ENCODE results near the gene RAB44.

RAB44 gene

GRCh38 chr6:36739947-36740817 lies 42.6 kb downstream of the RAB44 start:
- H3K4me3 Mint-ChIP-seq: no peak overlapping the region
- ATAC-seq: no peak
- DNase-seq (ENCODE audit: low spot score in 2 of 2): no peak
- H3K9me3 Mint-ChIP-seq: no peaks in the 10 kb centered on the region
- H3K36me3 Mint-ChIP-seq: no peaks in the 10 kb centered on the region
- H3K4me1 Mint-ChIP-seq: peaks cover 8% of the 10 kb centered on the region
- peak overlapping the region; percentile 2 for H3K27ac Mint-ChIP-seq

- ATAC-seq: no peak
- H3K9me3 Mint-ChIP-seq: no peaks in the 10 kb centered on the region
- no peak overlapping the region for H3K4me3 Mint-ChIP-seq
- no peak for DNase-seq (ENCODE audit: low spot score in 2 of 2)
- H3K36me3 Mint-ChIP-seq: no peaks in the 10 kb centered on the region
- H3K4me1 Mint-ChIP-seq: peaks cover 8% of the 10 kb centered on the region
- H3K27ac Mint-ChIP-seq: peak overlapping the region; percentile 2
Measured at GRCh38 chr6:36740818-36741179, 43.2 kb downstream of the RAB44 start.

- peaks cover 8% of the 10 kb centered on the region for H3K4me1 Mint-ChIP-seq
- H3K36me3 Mint-ChIP-seq: no peaks in the 10 kb centered on the region
- H3K27ac Mint-ChIP-seq: peak overlapping the region; percentile 82
- H3K4me3 Mint-ChIP-seq: no peak overlapping the region
- no peaks in the 10 kb centered on the region for H3K9me3 Mint-ChIP-seq
- no peak for DNase-seq (ENCODE audit: low spot score in 2 of 2)
- no peak for ATAC-seq
Measured at GRCh38 chr6:36742146-36742545, 44.5 kb downstream of the RAB44 start.

- Mint-ChIP-seq H3K27ac (no peak overlapping the region), H3K36me3 (no peaks in the 10 kb centered on the region), H3K9me3 (no peaks in the 10 kb centered on the region), H3K4me1 (peaks cover 8% of the 10 kb centered on the region), H3K4me3 (no peak overlapping the region)
- ATAC-seq: no peak
- no peak for DNase-seq (ENCODE audit: low spot score in 2 of 2)
Measured at GRCh38 chr6:36743032-36743431, 45.4 kb downstream of the RAB44 start.

GRCh38 chr6:36743538-36744303 lies 46.1 kb downstream of the RAB44 start:
- Mint-ChIP-seq H3K4me1 (peaks cover 8% of the 10 kb centered on the region), H3K4me3 (no peak overlapping the region), H3K9me3 (no peaks in the 10 kb centered on the region), H3K27ac (peak overlapping the region; percentile 78), H3K36me3 (no peaks in the 10 kb centered on the region)
- DNase-seq (ENCODE audit: low spot score in 2 of 2) (no peak), ATAC-seq (no peak)

- no peaks in the 10 kb centered on the region for H3K36me3 Mint-ChIP-seq
- no peak for DNase-seq (ENCODE audit: low spot score in 2 of 2)
- no peak overlapping the region for H3K4me3 Mint-ChIP-seq
- peaks cover 8% of the 10 kb centered on the region for H3K4me1 Mint-ChIP-seq
- no peak for ATAC-seq
- H3K27ac Mint-ChIP-seq: peak overlapping the region; percentile 78
- H3K9me3 Mint-ChIP-seq: peaks cover 4% of the 10 kb centered on the region
Measured at GRCh38 chr6:36744304-36744673, 46.7 kb downstream of the RAB44 start.

GRCh38 chr6:36745283-36745682 lies 47.7 kb downstream of the RAB44 start:
- no peak overlapping the region for H3K4me3 Mint-ChIP-seq
- peaks cover 5% of the 10 kb centered on the region for H3K9me3 Mint-ChIP-seq
- H3K27ac Mint-ChIP-seq: no peak overlapping the region
- DNase-seq (ENCODE audit: low spot score in 2 of 2) (no peak), ATAC-seq (peak; percentile 5)
- peaks cover 4% of the 10 kb centered on the region for H3K4me1 Mint-ChIP-seq
- no peaks in the 10 kb centered on the region for H3K36me3 Mint-ChIP-seq

GRCh38 chr6:36745836-36746235 lies 48.2 kb downstream of the RAB44 start:
- no peaks in the 10 kb centered on the region for H3K4me1 Mint-ChIP-seq
- H3K36me3 Mint-ChIP-seq: no peaks in the 10 kb centered on the region
- H3K27ac Mint-ChIP-seq: no peak overlapping the region
- ATAC-seq (peak; percentile 20), DNase-seq (ENCODE audit: low spot score in 2 of 2) (no peak)
- H3K9me3 Mint-ChIP-seq: peaks cover 5% of the 10 kb centered on the region
- H3K4me3 Mint-ChIP-seq: no peak overlapping the region

- H3K4me1 Mint-ChIP-seq: no peaks in the 10 kb centered on the region
- peaks cover 5% of the 10 kb centered on the region for H3K9me3 Mint-ChIP-seq
- no peak for DNase-seq (ENCODE audit: low spot score in 2 of 2)
- ATAC-seq: no peak
- H3K4me3 Mint-ChIP-seq: no peak overlapping the region
- H3K36me3 Mint-ChIP-seq: no peaks in the 10 kb centered on the region
- peak overlapping the region; percentile 72 for H3K27ac Mint-ChIP-seq
Measured at GRCh38 chr6:36746251-36746650, 48.6 kb downstream of the RAB44 start.

- Mint-ChIP-seq H3K4me1 (peaks cover 34% of the 10 kb centered on the region), H3K27ac (peak overlapping the region; percentile 90)
Measured at GRCh38 chr6:36749829-36750489, 52.3 kb downstream of the RAB44 start.

GRCh38 chr6:36751091-36751490 lies 53.5 kb downstream of the RAB44 start:
- DNase-seq (ENCODE audit: low spot score in 2 of 2) (no peak), ATAC-seq (no peak)
- Mint-ChIP-seq H3K9me3 (peaks cover 5% of the 10 kb centered on the region), H3K4me1 (peaks cover 45% of the 10 kb centered on the region), H3K27ac (peak overlapping the region; percentile 90), H3K36me3 (peaks cover 6% of the 10 kb centered on the region), H3K4me3 (no peak overlapping the region)

More at GRCh38 chr6:36749829-36750489, 52.3 kb downstream of the RAB44 start:
- ATAC-seq (no peak), DNase-seq (ENCODE audit: low spot score in 2 of 2) (no peak)
- Mint-ChIP-seq H3K9me3 (peaks cover 5% of the 10 kb centered on the region), H3K36me3 (no peaks in the 10 kb centered on the region), H3K4me3 (no peak overlapping the region)

- peaks cover 5% of the 10 kb centered on the region for H3K9me3 Mint-ChIP-seq
- peak overlapping the region; percentile 43 for H3K4me3 Mint-ChIP-seq
- DNase-seq (ENCODE audit: low spot score in 2 of 2) (no peak), ATAC-seq (no peak)
- H3K36me3 Mint-ChIP-seq: peaks cover 10% of the 10 kb centered on the region
- peaks cover 52% of the 10 kb centered on the region for H3K4me1 Mint-ChIP-seq
- peak overlapping the region; percentile 90 for H3K27ac Mint-ChIP-seq
Measured at GRCh38 chr6:36751833-36752186, 54.2 kb downstream of the RAB44 start.

- Mint-ChIP-seq H3K27ac (peak overlapping the region; percentile 90), H3K4me1 (peaks cover 57% of the 10 kb centered on the region), H3K36me3 (peaks cover 10% of the 10 kb centered on the region), H3K9me3 (peaks cover 5% of the 10 kb centered on the region), H3K4me3 (peak overlapping the region; percentile 43)
- no peak for DNase-seq (ENCODE audit: low spot score in 2 of 2)
- peak; percentile 27 for ATAC-seq
Measured at GRCh38 chr6:36752187-36752885, 54.7 kb downstream of the RAB44 start.

- ATAC-seq: no peak
- peak overlapping the region; percentile 90 for H3K27ac Mint-ChIP-seq
- peaks cover 63% of the 10 kb centered on the region for H3K4me1 Mint-ChIP-seq
Measured at GRCh38 chr6:36752886-36753506, 55.4 kb downstream of the RAB44 start.

More at GRCh38 chr6:36752886-36753506, 55.4 kb downstream of the RAB44 start:
- DNase-seq (ENCODE audit: low spot score in 2 of 2): no peak
- no peak overlapping the region for H3K4me3 Mint-ChIP-seq
- peaks cover 5% of the 10 kb centered on the region for H3K9me3 Mint-ChIP-seq
- H3K36me3 Mint-ChIP-seq: peaks cover 10% of the 10 kb centered on the region

All from stimulated activated effector memory CD8-positive, alpha-beta T cell treated with anti-CD3 and anti-CD28 coated beads, Interleukin-12 subunit alpha, Interleukin-12 subunit beta, amount 100 ng/mL, for 72 hours (primary cell).